Occipital lobe (tissue), 2 donors: ENCODE results near the gene NR2F1. TPM values are rescaled to one million over a fixed set of nuclear protein-coding genes. Genes with fewer than 3 reads are reported as not detected.

ENCODE experiments used
- DNase-seq: peaks from one replicate; lab custom pipeline; 2025; lab: John Stamatoyannopoulos, UW
- total RNA-seq: library from RNA; depleted of rRNA; stranded (reverse); fragments of >200 nt; gene quantifications from one replicate; pipeline ENCODE4 v1.2.3, GENCODE V29; 2014

The NR2F1 gene
- total RNA-seq, 1 donor from 2014 or later = 121 TPM

DNA sequence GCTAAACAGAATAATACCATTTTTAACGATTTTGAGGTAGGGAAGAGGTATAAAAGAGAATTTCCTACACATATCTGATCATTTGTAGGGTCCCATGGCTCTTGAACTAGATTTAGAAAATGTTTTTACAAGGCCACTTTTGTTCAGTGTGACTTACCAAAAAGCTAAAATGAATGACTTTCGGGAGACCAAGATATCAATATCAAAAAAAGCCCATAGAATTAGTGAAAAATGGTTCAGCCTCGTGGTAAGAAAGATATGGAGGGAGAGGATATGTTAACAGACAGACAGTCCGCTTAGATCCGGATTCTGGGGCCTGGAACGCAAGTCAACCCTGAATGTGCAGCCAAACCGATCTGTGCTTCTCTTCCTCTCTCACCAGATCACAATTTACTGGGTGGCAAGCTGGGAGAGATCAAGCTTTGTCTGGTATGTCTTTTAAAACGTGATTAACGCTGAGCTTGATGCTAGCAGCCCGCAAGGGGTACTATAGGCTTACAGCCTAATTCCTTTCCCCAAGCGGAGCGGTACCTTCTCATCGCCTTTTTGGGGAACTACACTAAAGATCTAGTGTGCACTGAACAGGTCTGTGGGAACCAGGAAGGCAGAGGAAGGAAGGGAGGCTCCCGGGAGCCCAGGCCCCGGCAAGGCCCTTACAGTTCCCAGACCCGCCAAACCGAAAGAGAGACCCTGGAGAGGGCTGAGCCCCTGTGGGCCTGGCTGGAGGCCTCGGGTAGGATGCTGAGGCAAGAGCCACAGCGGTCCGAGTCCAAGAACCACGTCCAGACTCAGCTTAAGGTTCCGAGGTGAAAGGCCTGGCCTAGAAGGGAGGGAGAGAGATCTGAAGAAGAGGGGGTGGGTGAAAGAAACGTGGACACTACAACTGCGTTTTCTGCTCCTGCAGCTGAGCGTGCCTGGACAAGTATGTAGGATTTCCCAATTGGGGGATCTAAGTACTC, 4.9 kb upstream of the NR2F1 start:
- DNase-seq = no peak

DNA sequence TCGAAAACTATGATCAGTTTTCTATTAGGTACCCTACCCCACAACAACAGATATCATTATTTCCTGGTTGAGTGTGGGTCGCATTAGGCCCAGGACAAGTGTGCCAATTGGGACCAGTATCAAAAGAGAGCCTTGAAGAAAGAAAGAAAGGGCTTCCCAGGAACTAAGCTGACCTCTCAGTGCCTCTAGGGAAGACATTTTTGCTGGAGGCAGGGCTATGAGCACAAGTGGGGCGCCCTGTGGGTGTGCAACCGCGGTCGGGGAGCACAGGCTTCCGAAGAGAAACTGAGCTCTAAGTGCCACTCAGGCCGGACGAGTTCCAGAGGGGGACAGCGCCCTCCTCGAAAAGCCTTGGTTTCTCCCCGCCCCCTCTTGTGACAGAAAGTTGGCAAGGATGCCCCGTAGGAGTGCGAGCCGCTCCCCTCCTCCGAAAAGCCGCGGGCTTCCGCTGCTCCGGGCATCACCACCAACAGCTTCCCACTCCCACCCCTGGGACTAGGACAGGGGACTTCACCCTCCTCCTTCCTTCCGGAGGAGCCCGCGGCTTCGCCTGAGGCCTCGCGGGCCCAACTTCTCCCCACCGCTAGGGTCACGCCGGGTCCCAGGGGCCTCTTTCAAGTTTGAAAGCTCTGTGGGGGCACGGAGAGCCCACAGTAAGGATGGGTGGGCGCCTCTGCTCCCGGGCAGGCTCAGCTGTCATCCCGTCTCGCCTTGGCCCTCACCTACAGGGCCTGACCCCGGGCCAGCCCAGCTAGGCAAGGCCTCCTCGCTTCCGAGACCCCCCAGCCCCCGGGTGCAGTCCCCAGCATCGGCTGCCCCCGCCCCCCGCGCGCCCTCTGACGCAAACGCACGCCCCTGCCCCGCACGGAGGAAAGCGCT, 4.0 kb upstream of the NR2F1 start:
- no peak for DNase-seq

DNA sequence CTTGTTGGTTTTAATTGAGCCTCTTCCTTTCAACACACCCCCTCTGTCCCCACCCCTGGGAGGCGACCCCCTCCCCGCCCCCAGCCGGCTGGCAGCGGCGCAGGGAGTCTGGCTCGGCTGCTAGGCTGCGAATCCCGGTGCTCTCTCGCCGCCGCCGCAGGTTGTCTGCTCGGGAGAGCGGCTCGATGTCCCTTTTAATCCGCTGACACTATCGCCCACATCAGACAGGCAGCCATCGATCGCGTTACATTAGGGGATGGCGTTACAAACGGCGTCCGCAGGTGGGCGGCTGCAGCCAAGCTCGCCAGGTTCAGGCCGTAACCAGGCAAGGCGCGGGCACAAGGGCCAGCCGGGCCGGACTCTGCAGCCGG, 3.3 kb upstream of the NR2F1 start:
- DNase-seq = no peak

DNA sequence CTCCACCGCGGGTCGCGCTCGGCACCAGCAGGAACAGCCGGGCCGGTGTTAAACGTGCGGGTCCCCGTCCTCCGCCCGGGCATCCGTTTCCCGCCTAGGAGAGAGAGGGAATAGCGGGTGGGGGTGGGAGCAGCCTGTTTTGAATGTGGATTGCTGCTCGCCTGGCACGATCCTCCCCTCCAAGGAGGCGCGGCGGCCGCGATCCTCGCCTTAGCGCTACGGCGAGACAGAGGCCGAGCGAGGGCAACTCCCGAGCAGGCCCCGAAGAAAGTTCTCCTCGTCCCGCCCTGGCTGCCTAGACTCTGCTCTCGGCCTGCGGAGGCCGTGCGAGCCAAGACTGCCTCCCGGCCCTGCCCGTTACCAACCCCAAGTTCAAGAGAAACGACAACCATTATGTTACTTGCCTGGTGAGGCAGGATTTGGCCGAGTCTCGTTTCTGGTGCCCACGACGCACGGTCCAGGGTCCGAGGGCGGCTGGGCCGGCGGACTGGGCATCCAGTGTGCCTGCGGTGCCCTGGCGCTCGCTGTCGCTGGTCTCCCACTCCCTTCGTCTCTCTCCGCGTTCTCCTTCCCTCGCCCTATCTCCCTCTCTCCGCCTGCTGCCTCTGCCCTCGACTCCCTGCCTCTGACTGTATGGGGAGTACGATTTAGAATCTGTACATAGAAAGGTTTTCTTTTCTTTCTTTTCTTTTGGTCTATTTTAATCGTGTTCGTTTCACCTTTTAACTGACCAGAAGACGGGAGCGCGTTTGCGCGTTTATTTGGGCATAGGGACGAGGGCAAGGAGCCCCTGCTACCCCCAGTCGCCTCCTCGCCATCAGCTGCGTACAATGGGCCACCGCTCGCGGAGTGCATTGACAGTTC, 2.7 kb upstream of the NR2F1 start:
- DNase-seq = no peak

DNA sequence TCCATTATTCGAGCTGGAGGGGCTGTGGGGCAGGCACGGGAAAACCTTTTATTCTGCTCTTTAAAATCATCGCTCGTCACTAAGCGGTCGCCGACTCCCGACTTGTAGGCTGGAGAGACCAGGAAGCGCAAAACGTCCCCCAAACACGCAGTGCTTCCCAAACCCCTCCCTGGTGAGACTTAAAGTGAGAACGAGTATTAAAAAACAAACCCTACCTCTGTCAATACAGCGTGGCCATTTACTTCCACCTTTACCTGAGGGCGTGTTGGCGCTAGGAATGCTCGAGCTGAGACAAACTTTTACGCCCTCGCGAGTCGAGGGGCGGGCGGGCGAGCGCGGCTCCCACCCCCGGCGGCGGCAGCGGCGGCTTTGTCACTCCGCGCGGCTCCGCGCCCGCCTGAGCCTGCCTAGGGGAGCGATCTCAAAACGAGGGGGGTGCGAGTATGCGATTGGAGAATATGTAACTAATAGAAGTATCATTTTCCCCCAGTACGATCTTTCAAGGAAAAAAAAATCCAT, 2.0 kb upstream of the NR2F1 start, which contains the start of gene NR2F1-AS1:
Gene NR2F1-AS1, minus strand, starts transcription at position 293 of the 519 bp plus-strand sequence.
- no peak for DNase-seq

DNA sequence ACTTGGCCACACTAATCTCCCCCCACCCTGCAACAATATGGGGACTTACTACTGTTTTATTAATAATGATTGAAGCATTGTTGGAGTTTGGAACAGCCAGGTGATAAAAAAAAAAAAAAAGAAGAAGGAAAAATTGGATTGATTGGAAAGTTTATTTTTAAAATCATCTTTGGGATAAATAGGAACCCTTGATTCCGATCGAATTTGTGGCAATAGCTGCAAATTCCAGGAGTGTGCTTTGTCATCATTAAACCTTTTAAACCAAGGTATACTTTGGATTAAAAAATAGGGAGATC, 907 bp upstream of the NR2F1 start:
- DNase-seq = no peak

DNA sequence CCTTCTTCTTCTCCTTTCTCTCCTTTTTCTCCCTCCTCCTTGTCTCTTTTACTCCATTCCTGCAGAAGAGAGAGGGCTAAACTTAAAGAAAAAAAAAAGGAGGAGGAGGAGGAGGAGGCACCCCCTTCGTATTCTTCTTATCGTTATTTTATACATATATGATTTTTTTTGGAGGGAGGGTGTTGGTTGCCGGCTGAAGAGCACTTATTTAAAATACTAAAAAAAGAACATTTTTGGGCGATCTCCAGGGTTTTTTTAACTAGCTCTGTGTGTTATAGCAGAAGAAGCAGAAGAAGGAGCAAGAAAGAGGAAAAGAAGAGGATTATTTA, 381 bp downstream of the NR2F1 start:
- DNase-seq = no peak

DNA sequence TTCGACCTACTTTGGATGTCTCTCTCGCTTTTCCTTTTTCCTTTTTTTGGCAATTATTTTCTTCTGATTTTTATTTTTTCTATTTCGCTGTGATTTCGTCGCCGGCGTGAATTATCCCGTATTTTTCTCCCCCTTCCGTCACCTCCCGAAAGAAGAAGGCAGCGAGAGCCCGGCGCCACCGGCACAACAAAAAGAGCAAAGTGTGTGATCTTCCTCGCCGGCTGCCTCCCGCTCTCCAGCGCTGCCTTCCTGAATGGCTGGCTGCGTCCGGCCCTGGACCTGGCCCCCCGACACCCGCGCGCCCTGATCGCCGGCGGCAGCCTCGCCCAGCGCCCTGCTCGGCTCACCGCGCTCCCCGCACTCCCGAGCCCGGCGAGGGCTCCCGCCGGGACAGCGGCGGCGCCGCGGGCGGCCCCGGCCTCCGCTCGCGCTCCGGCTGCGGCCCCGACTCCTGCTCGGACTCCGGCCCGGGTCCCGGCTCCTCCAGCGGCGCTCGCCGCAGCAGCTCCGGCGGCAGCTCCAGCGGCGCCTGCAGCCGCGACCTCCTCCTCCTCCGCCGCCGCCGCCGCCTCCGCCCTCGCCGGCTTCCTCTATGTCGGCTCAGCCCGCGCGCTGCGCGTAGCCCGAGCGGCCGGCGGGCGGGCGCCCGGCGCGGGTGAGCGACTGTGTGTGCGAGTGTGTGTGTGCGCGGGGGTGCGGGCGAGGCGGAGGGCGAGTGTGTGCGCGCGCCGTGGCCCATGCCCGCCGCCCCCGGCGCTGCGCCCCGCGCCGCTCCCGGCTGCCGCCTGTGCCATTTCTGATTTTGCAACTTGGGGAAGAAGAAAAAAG, 960 bp downstream of the NR2F1 start:
- DNase-seq = no peak

DNA sequence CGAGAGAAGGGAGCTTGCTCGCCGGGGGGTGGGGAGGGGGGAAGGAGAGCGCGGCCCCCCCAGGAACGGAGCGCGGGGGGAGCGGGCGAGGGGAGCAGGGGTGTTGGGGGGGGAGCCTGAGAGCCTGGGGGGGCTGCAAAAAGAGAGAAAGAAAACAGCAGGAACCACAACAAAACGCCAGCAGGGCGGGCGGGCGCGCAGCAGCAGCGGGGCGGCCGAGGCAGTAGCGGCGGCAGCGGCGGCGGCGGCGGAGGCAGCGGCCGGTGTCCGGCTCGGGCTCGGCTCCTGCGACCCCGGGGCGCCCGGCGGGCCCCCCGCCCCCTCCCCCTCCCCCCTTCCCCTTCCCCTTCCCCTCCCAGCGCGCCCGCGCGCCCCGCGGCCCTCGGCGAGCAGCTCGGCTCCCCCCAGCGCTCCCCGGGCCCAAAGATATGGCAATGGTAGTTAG, 1.6 kb downstream of the NR2F1 start:
- no peak for DNase-seq

DNA sequence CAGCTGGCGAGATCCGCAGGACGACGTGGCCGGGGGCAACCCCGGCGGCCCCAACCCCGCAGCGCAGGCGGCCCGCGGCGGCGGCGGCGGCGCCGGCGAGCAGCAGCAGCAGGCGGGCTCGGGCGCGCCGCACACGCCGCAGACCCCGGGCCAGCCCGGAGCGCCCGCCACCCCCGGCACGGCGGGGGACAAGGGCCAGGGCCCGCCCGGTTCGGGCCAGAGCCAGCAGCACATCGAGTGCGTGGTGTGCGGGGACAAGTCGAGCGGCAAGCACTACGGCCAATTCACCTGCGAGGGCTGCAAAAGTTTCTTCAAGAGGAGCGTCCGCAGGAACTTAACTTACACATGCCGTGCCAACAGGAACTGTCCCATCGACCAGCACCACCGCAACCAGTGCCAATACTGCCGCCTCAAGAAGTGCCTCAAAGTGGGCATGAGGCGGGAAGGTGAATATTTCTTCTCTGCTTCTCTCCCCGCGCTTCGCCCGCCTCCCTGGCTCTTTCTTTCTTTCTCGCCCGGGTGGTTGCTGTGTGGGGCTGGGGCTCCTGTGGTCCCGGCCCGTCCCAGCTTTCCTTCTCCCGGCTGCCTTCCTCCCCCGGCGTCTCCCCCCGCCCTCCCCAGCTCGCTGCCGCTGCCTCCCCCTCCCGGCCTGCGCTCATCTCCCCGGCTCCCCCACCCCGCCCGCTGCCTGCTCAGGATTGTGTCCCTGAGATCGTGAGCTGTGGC, 2.2 kb downstream of the NR2F1 start:
- DNase-seq = no peak

DNA sequence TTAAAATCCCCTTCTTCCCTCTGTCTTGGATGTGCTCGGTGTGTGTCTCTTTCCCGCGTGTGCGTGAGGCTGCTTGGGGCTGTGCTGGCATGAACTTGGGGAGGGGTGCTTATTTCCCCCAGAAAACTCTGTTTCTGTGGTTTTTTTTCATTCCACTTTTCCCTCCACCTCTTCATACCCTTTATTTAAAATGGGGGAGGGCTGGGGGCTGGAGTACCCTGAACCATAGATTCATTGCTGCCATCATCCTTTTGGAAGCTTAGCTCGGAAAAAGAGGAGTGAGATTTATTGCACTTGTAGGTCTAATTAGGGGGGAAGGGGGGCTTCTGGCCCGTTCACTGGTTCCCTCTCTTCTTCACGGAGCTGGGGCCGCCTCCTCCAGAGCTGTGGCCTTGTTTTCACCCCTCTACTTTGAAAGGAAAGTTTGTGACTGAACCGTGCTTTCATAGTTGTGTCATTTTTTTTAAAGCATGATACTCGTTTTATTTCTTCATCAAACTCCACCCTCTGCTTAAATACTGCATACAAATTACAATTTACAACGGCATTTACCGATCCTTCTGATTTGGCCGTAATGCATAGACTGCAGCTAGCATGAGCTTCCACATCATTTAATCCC, 2.9 kb downstream of the NR2F1 start:
- no peak for DNase-seq

DNA sequence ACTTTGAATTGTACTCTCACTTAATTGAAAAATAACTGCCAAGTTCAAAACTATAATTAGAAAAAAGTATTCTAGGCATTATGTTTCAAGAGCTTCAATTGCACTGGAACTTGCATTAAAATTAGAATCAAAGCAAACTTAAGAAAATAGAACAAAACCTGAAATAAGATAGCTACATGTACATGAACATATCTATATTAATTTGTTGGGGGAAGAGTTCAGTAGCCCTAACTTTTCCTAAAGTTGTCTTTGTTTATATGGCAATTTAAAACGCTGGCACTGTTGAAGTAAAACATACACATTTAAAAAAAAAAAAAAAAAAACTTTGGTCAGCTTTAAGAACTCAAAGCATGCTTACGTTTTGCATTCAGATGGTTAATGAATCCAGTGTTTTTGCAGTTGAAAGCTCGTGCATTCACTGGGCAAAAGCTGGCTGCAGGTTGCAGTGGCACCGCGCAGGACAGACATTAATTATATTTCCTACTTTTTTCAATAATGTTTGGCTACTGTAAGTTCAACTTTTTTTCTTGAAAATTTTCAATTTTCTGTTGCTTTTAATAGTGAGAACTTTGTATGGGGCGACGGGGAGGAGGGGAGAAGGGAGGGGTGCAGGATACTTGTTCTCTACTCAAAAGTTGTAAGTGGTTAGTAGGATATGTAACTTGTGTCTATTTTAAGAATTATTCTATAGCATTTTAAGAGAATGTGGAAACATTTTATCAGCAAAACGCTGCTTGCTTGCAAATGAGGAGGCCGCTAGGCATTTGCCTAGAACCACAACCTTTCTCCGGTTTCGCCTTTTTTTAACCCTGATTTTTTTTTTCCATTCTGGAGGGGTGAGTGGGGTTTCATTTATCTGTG, 3.9 kb downstream of the NR2F1 start:
- DNase-seq = no peak

DNA sequence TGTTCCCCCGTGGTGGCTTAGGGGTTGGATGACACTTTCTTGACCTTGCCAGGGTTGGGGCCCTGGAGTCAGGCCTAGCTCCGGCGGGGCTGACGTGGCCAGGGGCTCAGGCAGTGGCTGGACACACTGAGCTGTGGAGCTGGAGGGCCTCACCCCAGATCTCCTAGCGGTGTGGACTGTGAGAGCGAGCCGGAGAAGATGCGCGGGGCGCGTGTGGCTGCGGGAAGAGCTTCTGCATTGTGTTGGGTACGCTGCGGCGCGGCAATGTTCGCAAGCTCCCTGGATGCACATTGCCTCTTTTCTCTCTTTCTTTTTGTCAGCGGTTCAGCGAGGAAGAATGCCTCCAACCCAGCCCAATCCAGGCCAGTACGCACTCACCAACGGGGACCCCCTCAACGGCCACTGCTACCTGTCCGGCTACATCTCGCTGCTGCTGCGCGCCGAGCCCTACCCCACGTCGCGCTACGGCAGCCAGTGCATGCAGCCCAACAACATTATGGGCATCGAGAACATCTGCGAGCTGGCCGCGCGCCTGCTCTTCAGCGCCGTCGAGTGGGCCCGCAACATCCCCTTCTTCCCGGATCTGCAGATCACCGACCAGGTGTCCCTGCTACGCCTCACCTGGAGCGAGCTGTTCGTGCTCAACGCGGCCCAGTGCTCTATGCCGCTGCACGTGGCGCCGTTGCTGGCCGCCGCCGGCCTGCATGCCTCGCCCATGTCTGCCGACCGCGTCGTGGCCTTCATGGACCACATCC, 4.8 kb downstream of the NR2F1 start:
- DNase-seq = no peak

DNA sequence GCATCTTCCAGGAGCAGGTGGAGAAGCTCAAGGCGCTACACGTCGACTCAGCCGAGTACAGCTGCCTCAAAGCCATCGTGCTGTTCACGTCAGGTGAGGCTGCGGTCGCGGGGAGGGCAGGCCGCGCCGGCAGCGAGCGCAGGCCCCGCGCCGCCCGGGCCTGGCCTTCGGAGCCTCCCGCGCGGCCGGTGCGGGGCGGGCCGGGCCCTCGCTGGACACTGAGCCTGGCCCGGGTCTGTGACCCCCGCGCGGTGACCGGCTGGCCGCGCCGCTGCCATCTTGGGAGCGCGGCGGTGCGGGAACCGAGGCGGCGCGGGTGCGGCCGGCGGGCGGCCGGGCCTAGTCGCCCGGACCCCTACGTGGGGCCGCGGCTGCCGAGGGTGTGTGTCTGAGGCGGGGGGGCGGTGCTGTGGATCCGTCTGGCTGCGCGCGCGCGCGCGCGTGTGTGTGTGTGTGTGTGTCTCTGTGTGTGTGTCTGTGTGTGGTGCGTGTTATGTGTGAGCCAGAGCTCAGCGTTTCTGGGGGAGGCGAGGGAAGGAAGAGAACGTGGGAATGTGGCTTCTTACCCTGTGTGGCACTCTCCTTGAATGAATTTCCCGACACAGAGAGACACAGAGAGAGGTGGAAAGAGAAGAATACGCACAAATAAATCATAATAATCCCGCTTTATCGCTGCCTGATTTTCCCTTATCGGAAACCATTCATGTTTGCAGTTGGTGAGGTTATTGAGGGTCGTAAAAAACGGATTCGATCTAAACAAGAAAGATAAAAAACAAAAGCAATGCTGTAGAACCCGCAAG, 5.5 kb downstream of the NR2F1 start:
- no peak for DNase-seq

DNA sequence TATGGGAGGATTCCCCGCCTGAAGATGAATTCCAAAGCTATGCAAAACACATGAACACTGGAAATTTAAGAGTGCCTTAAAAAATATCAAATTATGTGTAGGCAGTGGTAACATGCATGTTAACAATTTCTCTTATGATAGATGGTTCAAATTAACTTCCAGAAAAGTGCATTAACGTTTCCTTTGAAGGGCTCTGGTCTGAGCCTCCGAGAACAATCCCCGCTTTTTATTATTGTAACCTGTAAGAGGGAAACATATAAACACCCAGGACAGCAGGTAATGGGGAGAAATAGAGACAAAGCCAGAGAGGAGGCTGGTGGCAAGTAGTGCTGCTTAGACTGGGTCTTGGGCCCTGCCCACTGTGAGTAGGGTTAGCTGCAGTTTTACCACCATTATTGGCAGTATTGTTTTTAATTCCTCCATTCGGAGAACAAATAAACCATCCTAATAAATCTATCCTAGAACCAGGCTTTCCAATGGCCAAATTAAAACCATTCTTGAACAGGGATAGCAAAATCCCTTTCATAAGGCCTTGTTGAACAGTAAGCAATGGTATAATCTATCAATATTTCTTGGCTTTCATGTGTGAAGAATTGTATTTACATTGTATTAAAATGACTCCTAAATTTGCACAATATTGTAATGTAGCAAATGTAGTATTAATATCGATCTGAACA, 6.3 kb downstream of the NR2F1 start:
- no peak for DNase-seq

DNA sequence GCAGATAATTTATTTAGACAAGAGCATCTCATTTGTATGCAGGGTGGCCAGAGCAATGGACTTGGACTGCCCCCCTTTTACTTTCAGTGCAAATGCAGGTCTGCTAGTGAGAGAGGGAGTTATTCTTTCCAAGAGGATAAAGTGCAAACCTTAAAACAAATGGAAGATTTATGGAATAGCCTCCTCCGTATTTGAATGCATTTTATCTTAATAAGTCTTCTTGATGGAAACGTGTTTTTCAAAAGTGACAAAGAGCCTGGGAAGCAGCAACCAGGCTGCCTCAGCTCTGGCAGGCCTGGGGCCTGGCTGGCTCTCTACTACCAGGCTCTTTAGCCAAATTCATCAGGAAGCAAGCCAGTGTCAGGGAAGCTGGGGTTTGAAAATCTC, 6.8 kb downstream of the NR2F1 start:
- DNase-seq = no peak
